Esophagus muscularis mucosa (tissue), 4 donors: ENCODE measurements around the gene PPARA. TPM values are rescaled to one million over a fixed set of nuclear protein-coding genes. Genes with fewer than 3 reads are reported as not detected.

ENCODE experiments used
- DNase-seq: peaks from one replicate; pipeline ENCODE4 v3.0.0-alpha.2; 2017; ENCODE audit errors: extremely low spot score
- H3K27ac ChIP-seq, 4 donors: fragments of 200-600 bp; sonication (generic); replicated peaks in 1 of 4; 1 replicate in 3 of 4; 2 replicates in 1 of 4; pipeline ENCODE4 v1.5.1; 2016 to 2019; ENCODE audit warnings: mild to moderate bottlenecking in 1 of 4
- H3K27me3 ChIP-seq, 4 donors: fragments of 200-600 bp; sonication (generic); one replicate each; pipeline versions ENCODE4 v1.5.1 to v1.6.0; 2016 to 2019
- H3K36me3 ChIP-seq, 4 donors: fragments of 200-600 bp; sonication (generic); one replicate each; pipeline ENCODE4 v1.5.1; 2016 to 2019
- H3K4me1 ChIP-seq, 4 donors: fragments of 200-600 bp; sonication (generic); one replicate each; pipeline ENCODE4 v1.5.1; 2016 to 2019
- H3K4me3 ChIP-seq, 4 donors: fragments of 200-600 bp; sonication (generic); 1 replicate in 2 of 4; 2 replicates in 2 of 4; pipeline ENCODE4 v1.5.1; 2016 to 2019; ENCODE audit warnings: mild to moderate bottlenecking in 4 of 4, moderate library complexity in 1 of 4
- H3K9me3 ChIP-seq, 4 donors: fragments of 200-600 bp; sonication (generic); 1 replicate in 3 of 4; 2 replicates in 1 of 4; pipeline ENCODE4 v1.5.1; 2016 to 2019
- EP300 ChIP-seq: sonication (generic); formaldehyde crosslinking; IDR thresholded peaks from one replicate; pipeline ENCODE4 v1.6.1; 2017; ENCODE audit warnings: antibody characterized with exemption
- POLR2A ChIP-seq: fragments of 450-650 bp; IDR thresholded peaks from one replicate; pipeline ENCODE4 v1.6.1; 2017; ENCODE audit warnings: antibody characterized with exemption, moderate library complexity, mild to moderate bottlenecking, low read depth
- POLR2AphosphoS5 ChIP-seq, 2 donors: sonication (generic); formaldehyde crosslinking; IDR thresholded peaks; one replicate each; pipeline ENCODE4 v1.6.1; 2017; ENCODE audit warnings: antibody characterized with exemption in 2 of 2
- WGBS: methylation state at CpG from one replicate; pipeline ENCODE4 v1.1.5; 2018; 5-methylcytosine and 5-hydroxymethylcytosine counted together
- intact Hi-C: fragments of 100-400 bp; cut with DNase I; formaldehyde crosslinking; loops from one replicate; pipeline ENCODE4 v1.15.1; 2023
- total RNA-seq, 4 donors: library from RNA; depleted of rRNA; stranded (reverse); fragments of >200 nt; gene quantifications; one replicate each; pipeline versions ENCODE4 v1.1.0 to v1.2.1, GENCODE V29; 2016
- TF ChIP-seq, protein P1 (sequence below), 3 experiments: fragments of 200-600 bp in 2 of 3; fragments of 450-650 bp in 1 of 3; sonication (generic) in 2 of 3; IDR thresholded peaks; one replicate each; pipeline ENCODE4 v1.5.1; 2017 to 2019; ENCODE audit warnings: antibody characterized with exemption in 3 of 3, mild to moderate bottlenecking in 2 of 3, moderate library complexity in 1 of 3

PPARA gene
- total RNA-seq, 4 donors from 2014 or later = 17.0 to 50.9 (median 26.8) TPM

DNA sequence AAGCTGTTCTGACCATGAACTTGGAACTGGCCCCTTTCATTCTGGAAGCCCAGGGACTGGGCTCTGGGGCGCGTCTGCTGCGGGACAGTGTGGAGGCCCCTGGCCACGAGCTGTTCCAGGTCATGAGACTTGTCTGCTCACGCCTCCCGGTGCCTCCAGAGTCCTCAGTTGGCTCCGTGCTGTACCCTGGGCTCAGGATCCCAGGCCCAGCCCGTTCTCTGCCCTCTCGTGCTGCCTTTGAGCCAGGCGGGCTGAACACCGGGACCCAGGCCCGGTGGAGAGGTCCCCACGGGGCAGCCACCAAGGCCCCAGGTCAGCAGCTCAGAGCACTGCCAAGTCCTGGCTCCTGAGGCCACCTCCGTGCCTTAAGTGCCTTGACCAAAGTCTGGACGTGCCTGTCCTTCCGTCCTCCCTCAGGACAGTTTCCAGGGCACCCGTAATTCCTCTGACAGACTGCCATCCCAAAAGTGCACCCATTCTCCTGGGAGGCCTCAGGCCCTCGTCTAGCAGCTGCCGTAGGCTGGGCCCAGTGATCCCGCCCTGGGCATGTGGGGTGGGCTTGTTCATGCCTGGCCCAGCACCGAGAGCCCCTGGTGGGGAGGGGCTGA lies 36.3 kb upstream of the PPARA start:
- WGBS = 58% methylated on average over 5 of the region's 21 CpGs
- DNase-seq = no peak
- peak; percentile 4 to 36 for TF ChIP-seq POLR2AphosphoS5 (IDR thresholded peaks at IDR 0.05)
- TF ChIP-seq, protein P1, sequence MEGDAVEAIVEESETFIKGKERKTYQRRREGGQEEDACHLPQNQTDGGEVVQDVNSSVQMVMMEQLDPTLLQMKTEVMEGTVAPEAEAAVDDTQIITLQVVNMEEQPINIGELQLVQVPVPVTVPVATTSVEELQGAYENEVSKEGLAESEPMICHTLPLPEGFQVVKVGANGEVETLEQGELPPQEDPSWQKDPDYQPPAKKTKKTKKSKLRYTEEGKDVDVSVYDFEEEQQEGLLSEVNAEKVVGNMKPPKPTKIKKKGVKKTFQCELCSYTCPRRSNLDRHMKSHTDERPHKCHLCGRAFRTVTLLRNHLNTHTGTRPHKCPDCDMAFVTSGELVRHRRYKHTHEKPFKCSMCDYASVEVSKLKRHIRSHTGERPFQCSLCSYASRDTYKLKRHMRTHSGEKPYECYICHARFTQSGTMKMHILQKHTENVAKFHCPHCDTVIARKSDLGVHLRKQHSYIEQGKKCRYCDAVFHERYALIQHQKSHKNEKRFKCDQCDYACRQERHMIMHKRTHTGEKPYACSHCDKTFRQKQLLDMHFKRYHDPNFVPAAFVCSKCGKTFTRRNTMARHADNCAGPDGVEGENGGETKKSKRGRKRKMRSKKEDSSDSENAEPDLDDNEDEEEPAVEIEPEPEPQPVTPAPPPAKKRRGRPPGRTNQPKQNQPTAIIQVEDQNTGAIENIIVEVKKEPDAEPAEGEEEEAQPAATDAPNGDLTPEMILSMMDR (IDR thresholded peaks at IDR 0.05) = no peak
- Histone ChIP-seq H3K36me3 (peaks cover 10 to 51% (median 48%) of the 10 kb centered on the region in 4 donors), H3K4me1 (peaks cover 76 to 83% (median 82%) of the 10 kb centered on the region in 4 donors), H3K4me3 (no peak overlapping the region), H3K27me3 (no peaks in the 10 kb centered on the region), H3K9me3 (no peaks in the 10 kb centered on the region), H3K27ac (peak overlapping the region; percentile 79 to 85 (median 82))
- intact Hi-C loops = no loop called here

DNA sequence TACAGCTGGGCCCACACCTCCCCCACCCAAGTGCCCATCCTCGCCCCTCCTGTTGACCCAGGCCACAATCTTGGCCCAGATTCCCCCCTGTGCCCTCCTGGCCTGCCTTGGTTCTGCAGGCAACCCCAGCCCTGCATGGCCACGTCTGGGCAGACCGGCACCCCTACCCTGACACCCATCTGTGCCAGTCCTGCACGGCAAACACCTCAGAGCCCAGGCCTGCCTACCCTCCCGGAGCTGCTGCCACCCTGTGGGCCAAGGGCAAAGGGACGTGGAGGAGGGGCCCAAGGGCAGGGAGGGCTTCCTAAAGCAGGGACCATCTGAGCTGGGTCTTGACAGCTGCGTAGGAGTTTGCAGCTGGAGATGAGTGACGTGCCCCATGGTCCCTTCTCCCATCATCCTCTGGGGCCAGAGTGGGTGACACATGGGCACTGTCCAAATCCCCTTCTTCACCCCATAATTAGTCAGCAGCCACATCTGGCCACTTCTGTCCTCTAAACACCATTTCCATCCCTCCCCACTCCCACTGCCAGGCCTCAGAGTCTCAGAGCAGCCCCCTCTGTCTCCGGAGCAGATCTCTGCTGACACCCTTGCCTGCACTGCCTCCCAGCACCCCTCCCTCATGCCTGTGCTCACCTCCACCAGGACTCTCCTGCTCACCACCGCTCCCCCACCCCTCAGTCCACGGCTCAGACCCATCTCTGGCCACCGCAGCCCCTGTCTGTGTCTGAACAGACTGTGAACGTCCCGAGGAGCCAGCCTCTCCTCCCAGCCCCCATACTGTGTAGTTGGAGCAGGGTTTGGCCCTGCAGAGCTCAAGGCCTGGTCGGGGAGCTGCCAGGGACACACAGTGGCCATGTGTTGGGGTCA lies 35.6 kb upstream of the PPARA start:
- Histone ChIP-seq H3K9me3 (no peaks in the 10 kb centered on the region), H3K4me3 (no peak overlapping the region), H3K36me3 (peaks cover 4 to 44% (median 40%) of the 10 kb centered on the region in 4 donors), H3K27ac (peak overlapping the region; percentile 79 to 85 (median 82)), H3K27me3 (no peaks in the 10 kb centered on the region), H3K4me1 (peaks cover 68 to 81% (median 78%) of the 10 kb centered on the region in 4 donors)
- intact Hi-C loops = no loop called here
- WGBS = 51% methylated on average over 13 of the region's 15 CpGs
- no peak for DNase-seq
- TF ChIP-seq, protein P1 (IDR thresholded peaks at IDR 0.05) = peak in 1 of 3 experiments; percentile 3
- TF ChIP-seq EP300 (no peak), POLR2AphosphoS5 (IDR thresholded peaks at IDR 0.05) (peak in 1 of 2 donors; percentile 5)

DNA sequence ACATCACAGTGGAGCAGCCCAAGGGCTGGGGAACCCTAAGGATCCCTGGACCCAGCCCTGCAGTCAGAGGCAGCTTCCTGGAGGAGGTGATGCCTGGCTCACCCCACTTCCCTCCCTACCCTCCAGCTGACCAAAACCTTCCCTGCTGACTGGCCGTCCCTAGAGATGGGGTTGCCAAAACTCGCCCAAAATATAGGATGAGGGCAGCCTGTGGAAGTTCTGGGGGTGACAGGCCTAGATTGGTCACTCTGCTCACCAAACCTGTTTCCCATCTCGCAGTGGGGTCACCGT lies 35.0 kb upstream of the PPARA start:
- no peak overlapping the region for H3K4me3 ChIP-seq
- H3K27me3 ChIP-seq = no peaks in the 10 kb centered on the region
- WGBS = 73% methylated on average over 4 of the region's 4 CpGs
- TF ChIP-seq, protein P1 (IDR thresholded peaks at IDR 0.05) = no peak
- no peak for TF ChIP-seq EP300
- TF ChIP-seq POLR2A = no peak
- TF ChIP-seq POLR2AphosphoS5 (IDR thresholded peaks at IDR 0.05) = no peak
- intact Hi-C loops = no loop called here
- peaks cover 0 to 38% (median 34%) of the 10 kb centered on the region in 4 donors for H3K36me3 ChIP-seq
- H3K9me3 ChIP-seq = no peaks in the 10 kb centered on the region
- H3K27ac ChIP-seq = peak overlapping the region; percentile 79 to 85 (median 82)
- peaks cover 62 to 81% (median 78%) of the 10 kb centered on the region in 4 donors for H3K4me1 ChIP-seq
- no peak for DNase-seq

DNA sequence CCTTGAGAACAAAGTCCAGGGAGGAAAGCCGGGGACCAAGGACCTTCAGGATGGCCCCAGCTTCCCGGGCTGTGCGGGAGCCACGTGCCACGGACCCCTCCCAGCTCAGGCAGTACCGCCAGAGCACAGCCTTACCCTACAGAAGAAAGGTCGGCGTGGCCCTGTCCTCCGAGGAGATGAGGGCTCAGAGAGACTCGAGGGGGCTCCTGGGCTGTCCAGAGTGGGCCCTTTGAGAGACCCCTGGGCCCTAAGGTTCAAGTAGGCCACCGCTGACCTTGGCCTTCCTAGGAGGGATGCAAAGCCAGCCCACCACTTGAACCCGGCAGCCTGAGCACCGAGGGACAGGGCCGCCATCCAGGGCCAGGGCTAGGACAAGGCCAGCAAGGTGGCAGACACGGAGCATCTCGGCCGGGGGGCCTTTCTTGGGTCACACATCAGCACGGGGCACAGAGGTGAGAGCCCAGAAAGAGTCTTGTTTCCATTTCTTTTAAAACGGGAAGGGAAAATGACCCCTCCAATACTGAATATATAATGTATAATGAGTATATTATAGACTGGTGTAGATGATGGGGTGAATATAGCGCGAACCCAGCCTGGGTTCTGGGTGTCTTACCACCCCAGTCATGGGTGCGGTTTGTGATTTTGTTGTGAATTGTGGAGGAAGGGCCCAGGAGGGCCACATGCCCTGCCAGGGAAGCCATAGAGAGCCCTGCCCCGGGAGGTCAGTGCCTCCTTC lies 34.4 kb upstream of the PPARA start:
- H3K4me1 ChIP-seq = peaks cover 56 to 80% (median 76%) of the 10 kb centered on the region in 4 donors
- intact Hi-C loops = loop anchor here (1.0 kb wide), 1 partner anchor 110 kb away; no protein-coding TSS in a partner anchor

More for the DNA sequence above, 34.4 kb upstream of the PPARA start:
- Histone ChIP-seq H3K36me3 (peaks cover 0 to 32% (median 28%) of the 10 kb centered on the region in 4 donors), H3K27me3 (no peaks in the 10 kb centered on the region), H3K27ac (peak overlapping the region; percentile 79 to 85 (median 82)), H3K9me3 (no peaks in the 10 kb centered on the region), H3K4me3 (no peak overlapping the region)
- 53% methylated on average over 19 of the region's 23 CpGs for WGBS
- no peak for DNase-seq
- TF ChIP-seq EP300 (no peak), POLR2AphosphoS5 (IDR thresholded peaks at IDR 0.05) (peak; percentile 6 to 12)
